Thyroid gland (tissue), 4 donors: Measurements from ENCODE around the gene GALNT9.

Experiments used
- CTCF ChIP-seq, 6 experiments: fragments of 200-600 bp in 3 of 6; fragments of 450-650 bp in 3 of 6; sonication (generic) in 3 of 6; IDR thresholded peaks; one replicate each; pipeline ENCODE4 v1.5.1; 2016 to 2019; ENCODE audit warnings: antibody characterized with exemption in 6 of 6, mild to moderate bottlenecking in 2 of 6, inconsistent platforms in 1 of 6, moderate library complexity in 1 of 6
- POLR2A ChIP-seq, 2 donors: fragments of 450-650 bp; IDR thresholded peaks; one replicate each; pipeline ENCODE4 v1.6.1; 2017; ENCODE audit warnings: antibody characterized with exemption in 2 of 2, mild to moderate bottlenecking in 2 of 2, moderate library complexity in 1 of 2

GRCh38 chr12:132305560-132305966 lies 23.8 kb downstream of the GALNT9 start:
- no peak for TF ChIP-seq CTCF (IDR thresholded peaks at IDR 0.05)
- TF ChIP-seq POLR2A (IDR thresholded peaks at IDR 0.05), result no peak
